ENCODE measurements around the gene REPS1. TPM values are rescaled to one million over a fixed set of nuclear protein-coding genes. Genes with fewer than 3 reads are reported as not detected.

REPS1 gene
- total and polyA plus RNA-seq, 2 of the 13 experiments (the other 11 are each of a cell fraction or from before 2014, with no cell fraction given), result 36.4 to 38.3 TPM

DNA sequence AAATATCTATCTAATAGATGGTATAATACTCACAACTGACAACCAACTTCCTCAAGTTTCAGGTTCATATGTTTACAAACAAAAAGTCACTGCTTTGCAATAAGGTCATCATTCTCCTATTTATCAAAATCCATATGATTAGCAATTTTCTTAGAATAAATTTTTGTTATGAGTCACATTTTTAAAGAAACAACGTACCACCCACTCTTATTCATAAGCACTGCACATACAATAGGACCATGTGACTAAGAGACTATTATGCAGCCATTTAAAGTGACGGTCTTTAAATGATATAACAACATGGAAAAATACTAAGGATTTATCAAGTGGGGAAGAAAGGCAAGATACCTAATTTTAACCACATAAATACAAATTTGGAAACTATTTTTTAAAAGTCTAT, 40.0 kb downstream of the REPS1 start (continued):
- TF ChIP-seq, protein P1, sequence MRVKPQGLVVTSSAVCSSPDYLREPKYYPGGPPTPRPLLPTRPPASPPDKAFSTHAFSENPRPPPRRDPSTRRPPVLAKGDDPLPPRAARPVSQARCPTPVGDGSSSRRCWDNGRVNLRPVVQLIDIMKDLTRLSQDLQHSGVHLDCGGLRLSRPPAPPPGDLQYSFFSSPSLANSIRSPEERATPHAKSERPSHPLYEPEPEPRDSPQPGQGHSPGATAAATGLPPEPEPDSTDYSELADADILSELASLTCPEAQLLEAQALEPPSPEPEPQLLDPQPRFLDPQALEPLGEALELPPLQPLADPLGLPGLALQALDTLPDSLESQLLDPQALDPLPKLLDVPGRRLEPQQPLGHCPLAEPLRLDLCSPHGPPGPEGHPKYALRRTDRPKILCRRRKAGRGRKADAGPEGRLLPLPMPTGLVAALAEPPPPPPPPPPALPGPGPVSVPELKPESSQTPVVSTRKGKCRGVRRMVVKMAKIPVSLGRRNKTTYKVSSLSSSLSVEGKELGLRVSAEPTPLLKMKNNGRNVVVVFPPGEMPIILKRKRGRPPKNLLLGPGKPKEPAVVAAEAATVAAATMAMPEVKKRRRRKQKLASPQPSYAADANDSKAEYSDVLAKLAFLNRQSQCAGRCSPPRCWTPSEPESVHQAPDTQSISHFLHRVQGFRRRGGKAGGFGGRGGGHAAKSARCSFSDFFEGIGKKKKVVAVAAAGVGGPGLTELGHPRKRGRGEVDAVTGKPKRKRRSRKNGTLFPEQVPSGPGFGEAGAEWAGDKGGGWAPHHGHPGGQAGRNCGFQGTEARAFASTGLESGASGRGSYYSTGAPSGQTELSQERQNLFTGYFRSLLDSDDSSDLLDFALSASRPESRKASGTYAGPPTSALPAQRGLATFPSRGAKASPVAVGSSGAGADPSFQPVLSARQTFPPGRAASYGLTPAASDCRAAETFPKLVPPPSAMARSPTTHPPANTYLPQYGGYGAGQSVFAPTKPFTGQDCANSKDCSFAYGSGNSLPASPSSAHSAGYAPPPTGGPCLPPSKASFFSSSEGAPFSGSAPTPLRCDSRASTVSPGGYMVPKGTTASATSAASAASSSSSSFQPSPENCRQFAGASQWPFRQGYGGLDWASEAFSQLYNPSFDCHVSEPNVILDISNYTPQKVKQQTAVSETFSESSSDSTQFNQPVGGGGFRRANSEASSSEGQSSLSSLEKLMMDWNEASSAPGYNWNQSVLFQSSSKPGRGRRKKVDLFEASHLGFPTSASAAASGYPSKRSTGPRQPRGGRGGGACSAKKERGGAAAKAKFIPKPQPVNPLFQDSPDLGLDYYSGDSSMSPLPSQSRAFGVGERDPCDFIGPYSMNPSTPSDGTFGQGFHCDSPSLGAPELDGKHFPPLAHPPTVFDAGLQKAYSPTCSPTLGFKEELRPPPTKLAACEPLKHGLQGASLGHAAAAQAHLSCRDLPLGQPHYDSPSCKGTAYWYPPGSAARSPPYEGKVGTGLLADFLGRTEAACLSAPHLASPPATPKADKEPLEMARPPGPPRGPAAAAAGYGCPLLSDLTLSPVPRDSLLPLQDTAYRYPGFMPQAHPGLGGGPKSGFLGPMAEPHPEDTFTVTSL (CRISPR knock-in tag; IDR thresholded peaks at IDR 0.05; ENCODE audit: borderline replicate concordance), result no peak
- TF ChIP-seq, protein P2, sequence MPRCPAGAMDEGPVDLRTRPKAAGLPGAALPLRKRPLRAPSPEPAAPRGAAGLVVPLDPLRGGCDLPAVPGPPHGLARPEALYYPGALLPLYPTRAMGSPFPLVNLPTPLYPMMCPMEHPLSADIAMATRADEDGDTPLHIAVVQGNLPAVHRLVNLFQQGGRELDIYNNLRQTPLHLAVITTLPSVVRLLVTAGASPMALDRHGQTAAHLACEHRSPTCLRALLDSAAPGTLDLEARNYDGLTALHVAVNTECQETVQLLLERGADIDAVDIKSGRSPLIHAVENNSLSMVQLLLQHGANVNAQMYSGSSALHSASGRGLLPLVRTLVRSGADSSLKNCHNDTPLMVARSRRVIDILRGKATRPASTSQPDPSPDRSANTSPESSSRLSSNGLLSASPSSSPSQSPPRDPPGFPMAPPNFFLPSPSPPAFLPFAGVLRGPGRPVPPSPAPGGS (CRISPR knock-in tag; IDR thresholded peaks at IDR 0.05), result no peak
- TF ChIP-seq ZNF460 (CRISPR knock-in tag; IDR thresholded peaks at IDR 0.05; ENCODE audit: borderline replicate concordance) (no peak), NR2F2 (IDR thresholded peaks at IDR 0.05; ENCODE audit: borderline replicate concordance, low read depth) (no peak), ZNF44 (CRISPR knock-in tag; IDR thresholded peaks at IDR 0.05) (no peak)
- TF ChIP-seq, protein P3, sequence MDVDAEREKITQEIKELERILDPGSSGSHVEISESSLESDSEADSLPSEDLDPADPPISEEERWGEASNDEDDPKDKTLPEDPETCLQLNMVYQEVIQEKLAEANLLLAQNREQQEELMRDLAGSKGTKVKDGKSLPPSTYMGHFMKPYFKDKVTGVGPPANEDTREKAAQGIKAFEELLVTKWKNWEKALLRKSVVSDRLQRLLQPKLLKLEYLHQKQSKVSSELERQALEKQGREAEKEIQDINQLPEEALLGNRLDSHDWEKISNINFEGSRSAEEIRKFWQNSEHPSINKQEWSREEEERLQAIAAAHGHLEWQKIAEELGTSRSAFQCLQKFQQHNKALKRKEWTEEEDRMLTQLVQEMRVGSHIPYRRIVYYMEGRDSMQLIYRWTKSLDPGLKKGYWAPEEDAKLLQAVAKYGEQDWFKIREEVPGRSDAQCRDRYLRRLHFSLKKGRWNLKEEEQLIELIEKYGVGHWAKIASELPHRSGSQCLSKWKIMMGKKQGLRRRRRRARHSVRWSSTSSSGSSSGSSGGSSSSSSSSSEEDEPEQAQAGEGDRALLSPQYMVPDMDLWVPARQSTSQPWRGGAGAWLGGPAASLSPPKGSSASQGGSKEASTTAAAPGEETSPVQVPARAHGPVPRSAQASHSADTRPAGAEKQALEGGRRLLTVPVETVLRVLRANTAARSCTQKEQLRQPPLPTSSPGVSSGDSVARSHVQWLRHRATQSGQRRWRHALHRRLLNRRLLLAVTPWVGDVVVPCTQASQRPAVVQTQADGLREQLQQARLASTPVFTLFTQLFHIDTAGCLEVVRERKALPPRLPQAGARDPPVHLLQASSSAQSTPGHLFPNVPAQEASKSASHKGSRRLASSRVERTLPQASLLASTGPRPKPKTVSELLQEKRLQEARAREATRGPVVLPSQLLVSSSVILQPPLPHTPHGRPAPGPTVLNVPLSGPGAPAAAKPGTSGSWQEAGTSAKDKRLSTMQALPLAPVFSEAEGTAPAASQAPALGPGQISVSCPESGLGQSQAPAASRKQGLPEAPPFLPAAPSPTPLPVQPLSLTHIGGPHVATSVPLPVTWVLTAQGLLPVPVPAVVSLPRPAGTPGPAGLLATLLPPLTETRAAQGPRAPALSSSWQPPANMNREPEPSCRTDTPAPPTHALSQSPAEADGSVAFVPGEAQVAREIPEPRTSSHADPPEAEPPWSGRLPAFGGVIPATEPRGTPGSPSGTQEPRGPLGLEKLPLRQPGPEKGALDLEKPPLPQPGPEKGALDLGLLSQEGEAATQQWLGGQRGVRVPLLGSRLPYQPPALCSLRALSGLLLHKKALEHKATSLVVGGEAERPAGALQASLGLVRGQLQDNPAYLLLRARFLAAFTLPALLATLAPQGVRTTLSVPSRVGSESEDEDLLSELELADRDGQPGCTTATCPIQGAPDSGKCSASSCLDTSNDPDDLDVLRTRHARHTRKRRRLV (CRISPR knock-in tag; IDR thresholded peaks at IDR 0.05), result no peak
- TF ChIP-seq, protein P4, sequence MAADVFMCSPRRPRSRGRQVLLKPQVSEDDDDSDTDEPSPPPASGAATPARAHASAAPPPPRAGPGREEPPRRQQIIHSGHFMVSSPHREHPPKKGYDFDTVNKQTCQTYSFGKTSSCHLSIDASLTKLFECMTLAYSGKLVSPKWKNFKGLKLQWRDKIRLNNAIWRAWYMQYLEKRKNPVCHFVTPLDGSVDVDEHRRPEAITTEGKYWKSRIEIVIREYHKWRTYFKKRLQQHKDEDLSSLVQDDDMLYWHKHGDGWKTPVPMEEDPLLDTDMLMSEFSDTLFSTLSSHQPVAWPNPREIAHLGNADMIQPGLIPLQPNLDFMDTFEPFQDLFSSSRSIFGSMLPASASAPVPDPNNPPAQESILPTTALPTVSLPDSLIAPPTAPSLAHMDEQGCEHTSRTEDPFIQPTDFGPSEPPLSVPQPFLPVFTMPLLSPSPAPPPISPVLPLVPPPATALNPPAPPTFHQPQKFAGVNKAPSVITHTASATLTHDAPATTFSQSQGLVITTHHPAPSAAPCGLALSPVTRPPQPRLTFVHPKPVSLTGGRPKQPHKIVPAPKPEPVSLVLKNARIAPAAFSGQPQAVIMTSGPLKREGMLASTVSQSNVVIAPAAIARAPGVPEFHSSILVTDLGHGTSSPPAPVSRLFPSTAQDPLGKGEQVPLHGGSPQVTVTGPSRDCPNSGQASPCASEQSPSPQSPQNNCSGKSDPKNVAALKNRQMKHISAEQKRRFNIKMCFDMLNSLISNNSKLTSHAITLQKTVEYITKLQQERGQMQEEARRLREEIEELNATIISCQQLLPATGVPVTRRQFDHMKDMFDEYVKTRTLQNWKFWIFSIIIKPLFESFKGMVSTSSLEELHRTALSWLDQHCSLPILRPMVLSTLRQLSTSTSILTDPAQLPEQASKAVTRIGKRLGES (CRISPR knock-in tag; IDR thresholded peaks at IDR 0.05; ENCODE audit: borderline replicate concordance), result no peak
